LoVo (cell line): ENCODE measurements around the gene SLC35G6.
"Not testable (repeated sequence)": the region's sequence is repeated elsewhere in the genome, so short reads cannot be mapped to it uniquely, and the experiment has no call there.

ENCODE experiments used
- DNase-seq: peaks from one replicate; pipeline ENCODE4 v3.0.0-alpha.2; 2016; ENCODE audit warnings: low spot score

Gene SLC35G6

GRCh38 chr17:7460850-7461660 is 20.2 kb upstream of the SLC35G6 start:
- DNase-seq, result no peak

- DNase-seq, result no peak
Measured at GRCh38 chr17:7462474-7463371, 18.5 kb upstream of the SLC35G6 start.

GRCh38 chr17:7463372-7463846 is 17.8 kb upstream of the SLC35G6 start:
- no peak for DNase-seq

GRCh38 chr17:7464081-7464480 is 17.2 kb upstream of the SLC35G6 start:
- no peak for DNase-seq

GRCh38 chr17:7465597-7466275 is 15.5 kb upstream of the SLC35G6 start:
- DNase-seq, result no peak

- DNase-seq, result no peak
Measured at GRCh38 chr17:7466318-7466638, 15.0 kb upstream of the SLC35G6 start.

- no peak for DNase-seq
Measured at GRCh38 chr17:7466639-7467341, 14.5 kb upstream of the SLC35G6 start.

- DNase-seq, result no peak
Measured at GRCh38 chr17:7467498-7467897, 13.7 kb upstream of the SLC35G6 start.

- DNase-seq, result no peak
Measured at GRCh38 chr17:7468290-7468689, 13.0 kb upstream of the SLC35G6 start.

GRCh38 chr17:7468804-7469389 is 12.3 kb upstream of the SLC35G6 start:
- no peak for DNase-seq

GRCh38 chr17:7469843-7470242 is 11.4 kb upstream of the SLC35G6 start:
- not testable (repeated sequence) for DNase-seq

GRCh38 chr17:7470457-7470973 is 10.7 kb upstream of the SLC35G6 start:
- DNase-seq, result not testable (repeated sequence)

GRCh38 chr17:7471729-7472128 is 9.5 kb upstream of the SLC35G6 start:
- DNase-seq, result no peak

- not testable (repeated sequence) for DNase-seq
Measured at GRCh38 chr17:7474767-7475166, 6.5 kb upstream of the SLC35G6 start.

- no peak for DNase-seq
Measured at GRCh38 chr17:7475764-7476422, 5.4 kb upstream of the SLC35G6 start.

- DNase-seq, result no peak
Measured at GRCh38 chr17:7476494-7476893, 4.8 kb upstream of the SLC35G6 start.

GRCh38 chr17:7476951-7477350 is 4.3 kb upstream of the SLC35G6 start:
- DNase-seq, result no peak

GRCh38 chr17:7477392-7478275 is 3.6 kb upstream of the SLC35G6 start:
- DNase-seq, result no peak
